HCT116 (cell line): ENCODE data around the gene RYR2. TPM values are rescaled to one million over a fixed set of nuclear protein-coding genes. Genes with fewer than 3 reads are reported as not detected.

Source experiments
- ATAC-seq: fragments of 200-7000 bp; cut with Tn5 transposase; 2 replicates; pipeline ENCODE4 v1.9.1; 2020; ENCODE audit warnings: mild to moderate bottlenecking, moderate library complexity
- BruUV-seq: library from RNA; stranded (reverse); fragments of 400-500 nt; replicated peaks from 2 replicates; lab custom pipeline; 2021; lab: Mats Ljungman, UMichigan
- CTCF ChIA-PET: fragments of 300-600 bp; sonication (Branson Sonifier 250); formaldehyde crosslinking; loops from one replicate; lab custom pipeline; 2021; ENCODE audit warnings: antibody characterized with exemption; lab: Charles Lee
- POLR2A ChIA-PET: fragments of 300-600, 350-600 bp; sonication (Branson Sonifier 250); formaldehyde crosslinking; loops from one replicate; lab custom pipeline; 2021; ENCODE audit warnings: antibody characterized with exemption; lab: Charles Lee
- RAD21 ChIA-PET, 2 experiments: fragments of 300-600 bp; sonication (Branson Sonifier 250); formaldehyde crosslinking; loops; one replicate each; lab custom pipeline; 2023; ENCODE audit warnings: low total read pairs in 2 of 2; ENCODE audit not compliant: uncharacterized antibody in 2 of 2, unreplicated experiment in 2 of 2, low non-redundant PET in 1 of 2; lab: Charles Lee
- DNase-seq: peaks from one replicate; pipeline ENCODE4 v3.0.0-alpha.2; 2010; ENCODE audit warnings: low read depth, low spot score
- H2AFZ ChIP-seq: fragments of 200-600 bp; shearing (Covaris generic), sonication (generic); 2 replicates; pipeline ENCODE4 v1.6.1; 2017; ENCODE audit warnings: low read depth, mixed run types, mixed read lengths, antibody characterized with exemption, low read length; ENCODE audit not compliant: poor library complexity, severe bottlenecking
- H3K27ac ChIP-seq: 2 replicates; pipeline ENCODE4 v1.5.1; 2012; ENCODE audit warnings: low read depth, low read length
- H3K27me3 ChIP-seq: fragments of 200-600 bp; sonication (generic); 2 replicates; pipeline ENCODE4 v1.6.1; 2016; ENCODE audit warnings: mixed run types, low read length, mixed read lengths; ENCODE audit not compliant: insufficient read depth
- H3K36me3 ChIP-seq, 2 experiments: fragments of 200-500 bp in 1 of 2; fragments of 200-600 bp in 1 of 2; sonication (Bioruptor generic) in 1 of 2; sonication (generic) in 1 of 2; 2 replicates each; pipeline versions ENCODE4 v1.5.1 to v1.6.1; 2014 to 2016; ENCODE audit warnings: low read length in 2 of 2, inconsistent platforms in 1 of 2, mixed read lengths in 1 of 2, mixed run types in 1 of 2; ENCODE audit not compliant: insufficient read depth in 2 of 2, control insufficient read depth in 1 of 2
- H3K4me1 ChIP-seq, 2 experiments: fragments of 200-600 bp in 1 of 2; sonication (generic) in 1 of 2; 2 replicates each; pipeline versions ENCODE4 v1.5.1 to v1.6.1; 2012 to 2017; ENCODE audit warnings: low read length in 2 of 2, inconsistent platforms in 1 of 2, mild to moderate bottlenecking in 1 of 2, mixed read lengths in 1 of 2, mixed run types in 1 of 2, moderate library complexity in 1 of 2; ENCODE audit not compliant: insufficient read depth in 2 of 2, control insufficient read depth in 1 of 2
- H3K4me2 ChIP-seq: fragments of 200-600 bp; sonication (generic); 2 replicates; pipeline ENCODE4 v1.6.1; 2017; ENCODE audit warnings: mixed run types, low read length, mixed read lengths
- H3K4me3 ChIP-seq, 2 experiments: fragments of 200-600 bp in 1 of 2; sonication (generic) in 1 of 2; replicated peaks in 1 of 2; 2 replicates each; pipeline ENCODE4 v1.5.1; 2011 to 2016; ENCODE audit warnings: low read length in 2 of 2, control low read depth in 1 of 2, low read depth in 1 of 2, mild to moderate bottlenecking in 1 of 2, mixed read lengths in 1 of 2, mixed run types in 1 of 2
- H3K79me2 ChIP-seq: fragments of 200-600 bp; sonication (generic); 2 replicates; pipeline ENCODE4 v1.6.1; 2017; ENCODE audit warnings: mild to moderate bottlenecking, mixed run types, low read length, moderate library complexity, mixed read lengths; ENCODE audit not compliant: insufficient read depth
- H3K9ac ChIP-seq: fragments of 200-600 bp; sonication (generic); 2 replicates; pipeline ENCODE4 v1.6.1; 2016; ENCODE audit warnings: low read length, mixed read lengths
- H3K9me2 ChIP-seq: fragments of 200-600 bp; sonication (generic), shearing (Covaris generic); 2 replicates; pipeline ENCODE4 v1.6.1; 2017; ENCODE audit warnings: mixed run types, mild to moderate bottlenecking, moderate library complexity; ENCODE audit not compliant: insufficient read depth
- H3K9me3 ChIP-seq, 2 experiments: fragments of 200-500 bp in 1 of 2; fragments of 200-600 bp in 1 of 2; sonication (Bioruptor generic) in 1 of 2; sonication (generic) in 1 of 2; 2 replicates each; pipeline ENCODE4 v1.6.1; 2014 to 2017; ENCODE audit warnings: low read length in 2 of 2, mixed read lengths in 2 of 2, inconsistent platforms in 1 of 2, low read depth in 1 of 2, mild to moderate bottlenecking in 1 of 2, mixed run types in 1 of 2, moderate library complexity in 1 of 2; ENCODE audit not compliant: control insufficient read depth in 1 of 2, insufficient read depth in 1 of 2
- H4K20me1 ChIP-seq: fragments of 200-600 bp; sonication (generic), shearing (Covaris generic); 2 replicates; pipeline ENCODE4 v1.6.1; 2017; ENCODE audit warnings: mixed run types, mild to moderate bottlenecking, moderate library complexity; ENCODE audit not compliant: insufficient read depth
- ATF3 ChIP-seq: IDR thresholded peaks from 2 replicates; pipeline ENCODE4 v1.6.1; 2012
- CBX3 ChIP-seq: IDR thresholded peaks from 2 replicates; pipeline ENCODE4 v1.6.1; 2012; ENCODE audit warnings: low read depth
- CEBPB ChIP-seq: IDR thresholded peaks from 2 replicates; pipeline ENCODE4 v1.6.1; 2012; ENCODE audit warnings: low read depth
- EGR1 ChIP-seq: IDR thresholded peaks from 2 replicates; pipeline ENCODE4 v1.6.1; 2012; ENCODE audit warnings: low read depth
- ELF1 ChIP-seq: IDR thresholded peaks from 2 replicates; pipeline ENCODE4 v1.6.1; 2012; ENCODE audit warnings: low read depth, borderline replicate concordance
- EZH2phosphoT487 ChIP-seq: fragments of 200-600 bp; IDR thresholded peaks from 2 replicates; pipeline ENCODE4 v1.6.1; 2018; ENCODE audit warnings: antibody characterized with exemption, borderline replicate concordance
- FOSL1 ChIP-seq: IDR thresholded peaks from 2 replicates; pipeline ENCODE4 v1.6.1; 2012; ENCODE audit warnings: low read depth
- JUND ChIP-seq: IDR thresholded peaks from 2 replicates; pipeline ENCODE4 v1.6.1; 2012
- POLR2A ChIP-seq: IDR thresholded peaks from 2 replicates; pipeline ENCODE4 v1.7.0; 2011; ENCODE audit warnings: borderline replicate concordance; ENCODE audit not compliant: insufficient read depth, insufficient read length; ENCODE audit errors: extremely low read depth
- REST ChIP-seq: IDR thresholded peaks from 2 replicates; pipeline ENCODE4 v1.6.1; 2012; ENCODE audit warnings: low read depth
- SIN3A ChIP-seq: IDR thresholded peaks from 2 replicates; pipeline ENCODE4 v1.6.1; 2012; ENCODE audit warnings: low read depth
- TCF7L2 ChIP-seq: IDR thresholded peaks from 2 replicates; pipeline ENCODE4 v1.7.0; 2011; ENCODE audit warnings: borderline replicate concordance, inconsistent platforms; ENCODE audit not compliant: insufficient read depth, insufficient read length; ENCODE audit errors: extremely low read depth
- YY1 ChIP-seq: IDR thresholded peaks from 2 replicates; pipeline ENCODE4 v1.6.1; 2011; ENCODE audit warnings: low read length, low read depth, moderate library complexity, mild to moderate bottlenecking; ENCODE audit not compliant: insufficient replicate concordance; ENCODE audit errors: extremely low read depth
- ZFX ChIP-seq: fragments of 450-650 bp; IDR thresholded peaks from 2 replicates; pipeline ENCODE4 v1.6.1; 2017
- ZNF274 ChIP-seq: fragments of 200-500 bp; sonication (Bioruptor generic); IDR thresholded peaks from 2 replicates; pipeline ENCODE4 v1.6.1; 2014; ENCODE audit warnings: mild to moderate bottlenecking, low read depth, low read length, inconsistent platforms
- intact Hi-C: fragments of 100-400 bp; cut with micrococcal nuclease; formaldehyde crosslinking; loops from 2 replicates; pipeline ENCODE4 v1.10.0; 2022
- total RNA-seq: library from RNA; stranded (reverse); gene quantifications from one replicate; pipeline ENCODE4 v1.2.1, GENCODE V29; 2021; ENCODE audit not compliant: unreplicated experiment
- TF ChIP-seq, protein P1 (sequence below): IDR thresholded peaks from 2 replicates; pipeline ENCODE4 v1.6.1; 2011; ENCODE audit warnings: mild to moderate bottlenecking, low read length, moderate library complexity; ENCODE audit not compliant: insufficient replicate concordance; ENCODE audit errors: extremely low read depth

The RYR2 gene
- total RNA-seq, 1 experiment from 2014 or later = 0.02 TPM

GRCh38 chr1:236997882-236998281, 44.1 kb upstream of the RYR2 start:
- ChIA-PET RAD21 (no interaction called here), CTCF (no interaction called here), POLR2A (no interaction called here)
- Histone ChIP-seq H2AFZ (no peak overlapping the region), H3K9me2 (no peaks in the 10 kb centered on the region), H3K9me3 (no peaks in the 10 kb centered on the region), H3K36me3 (no peaks in the 10 kb centered on the region), H3K4me1 (no peaks in the 10 kb centered on the region), H3K27me3 (peaks cover 5% of the 10 kb centered on the region; the same call in 1 of the 2 replicates), H3K4me3 (no peak overlapping the region), H3K4me2 (no peak overlapping the region), H3K27ac (no peak overlapping the region), H3K9ac (no peak overlapping the region), H4K20me1 (no peaks in the 10 kb centered on the region), H3K79me2 (no peaks in the 10 kb centered on the region)
- no TSS peak for BruUV-seq
- no peak for TF ChIP-seq ZFX
- no peak for TF ChIP-seq ELF1
- TF ChIP-seq EGR1 = no peak
- TF ChIP-seq ZNF274 = no peak
- TF ChIP-seq TCF7L2 = no peak
- no peak for TF ChIP-seq FOSL1
- no peak for TF ChIP-seq JUND
- no peak for TF ChIP-seq ATF3
- no peak for TF ChIP-seq CEBPB
- TF ChIP-seq, protein P1, sequence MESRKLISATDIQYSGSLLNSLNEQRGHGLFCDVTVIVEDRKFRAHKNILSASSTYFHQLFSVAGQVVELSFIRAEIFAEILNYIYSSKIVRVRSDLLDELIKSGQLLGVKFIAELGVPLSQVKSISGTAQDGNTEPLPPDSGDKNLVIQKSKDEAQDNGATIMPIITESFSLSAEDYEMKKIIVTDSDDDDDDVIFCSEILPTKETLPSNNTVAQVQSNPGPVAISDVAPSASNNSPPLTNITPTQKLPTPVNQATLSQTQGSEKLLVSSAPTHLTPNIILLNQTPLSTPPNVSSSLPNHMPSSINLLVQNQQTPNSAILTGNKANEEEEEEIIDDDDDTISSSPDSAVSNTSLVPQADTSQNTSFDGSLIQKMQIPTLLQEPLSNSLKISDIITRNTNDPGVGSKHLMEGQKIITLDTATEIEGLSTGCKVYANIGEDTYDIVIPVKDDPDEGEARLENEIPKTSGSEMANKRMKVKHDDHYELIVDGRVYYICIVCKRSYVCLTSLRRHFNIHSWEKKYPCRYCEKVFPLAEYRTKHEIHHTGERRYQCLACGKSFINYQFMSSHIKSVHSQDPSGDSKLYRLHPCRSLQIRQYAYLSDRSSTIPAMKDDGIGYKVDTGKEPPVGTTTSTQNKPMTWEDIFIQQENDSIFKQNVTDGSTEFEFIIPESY = no peak
- no peak for TF ChIP-seq SIN3A
- no peak for TF ChIP-seq YY1
- TF ChIP-seq EZH2phosphoT487 = no peak
- no peak for TF ChIP-seq CBX3
- no peak for TF ChIP-seq POLR2A
- TF ChIP-seq REST = no peak
- ATAC-seq (no peak), DNase-seq (no peak)
- intact Hi-C loops = no loop called here
